Esophagus squamous epithelium (tissue), 4 donors: ENCODE data around the gene ACTMAP.

Experiments
- POLR2A ChIP-seq, 4 donors: fragments of 450-650 bp; IDR thresholded peaks; one replicate each; pipeline ENCODE4 v1.6.1; 2017; ENCODE audit warnings: antibody characterized with exemption in 4 of 4, mild to moderate bottlenecking in 4 of 4, moderate library complexity in 3 of 4
- TF ChIP-seq, protein P1 (sequence below), 6 experiments: fragments of 450-650 bp in 4 of 6; fragments of 200-600 bp in 2 of 6; sonication (generic) in 2 of 6; IDR thresholded peaks; one replicate each; pipeline ENCODE4 v1.5.1; 2016 to 2019; ENCODE audit warnings: antibody characterized with exemption in 6 of 6, mild to moderate bottlenecking in 4 of 6, moderate library complexity in 4 of 6

DNA sequence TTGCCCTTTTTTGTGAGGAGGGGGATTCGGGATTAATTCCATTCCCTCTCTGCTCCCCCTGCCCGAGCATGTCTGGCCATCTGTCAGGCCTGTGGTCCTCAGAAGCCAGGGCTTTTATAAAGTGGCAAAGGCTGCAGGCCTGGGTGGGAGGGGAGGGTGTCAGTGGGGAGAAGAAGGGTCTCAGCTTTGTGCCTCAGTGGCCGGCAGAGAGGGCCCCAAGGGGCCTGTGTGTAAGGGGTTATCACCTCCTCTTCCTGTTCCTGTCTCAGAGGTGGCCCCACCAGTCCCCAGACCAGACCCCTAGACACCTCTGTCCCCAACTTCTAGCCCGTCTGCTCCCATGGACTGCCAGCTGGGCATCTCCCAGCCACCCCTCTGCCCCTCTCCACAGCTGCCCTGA lies 56.4 kb downstream of the ACTMAP start:
- no peak for TF ChIP-seq POLR2A (IDR thresholded peaks at IDR 0.05)
- TF ChIP-seq, protein P1, sequence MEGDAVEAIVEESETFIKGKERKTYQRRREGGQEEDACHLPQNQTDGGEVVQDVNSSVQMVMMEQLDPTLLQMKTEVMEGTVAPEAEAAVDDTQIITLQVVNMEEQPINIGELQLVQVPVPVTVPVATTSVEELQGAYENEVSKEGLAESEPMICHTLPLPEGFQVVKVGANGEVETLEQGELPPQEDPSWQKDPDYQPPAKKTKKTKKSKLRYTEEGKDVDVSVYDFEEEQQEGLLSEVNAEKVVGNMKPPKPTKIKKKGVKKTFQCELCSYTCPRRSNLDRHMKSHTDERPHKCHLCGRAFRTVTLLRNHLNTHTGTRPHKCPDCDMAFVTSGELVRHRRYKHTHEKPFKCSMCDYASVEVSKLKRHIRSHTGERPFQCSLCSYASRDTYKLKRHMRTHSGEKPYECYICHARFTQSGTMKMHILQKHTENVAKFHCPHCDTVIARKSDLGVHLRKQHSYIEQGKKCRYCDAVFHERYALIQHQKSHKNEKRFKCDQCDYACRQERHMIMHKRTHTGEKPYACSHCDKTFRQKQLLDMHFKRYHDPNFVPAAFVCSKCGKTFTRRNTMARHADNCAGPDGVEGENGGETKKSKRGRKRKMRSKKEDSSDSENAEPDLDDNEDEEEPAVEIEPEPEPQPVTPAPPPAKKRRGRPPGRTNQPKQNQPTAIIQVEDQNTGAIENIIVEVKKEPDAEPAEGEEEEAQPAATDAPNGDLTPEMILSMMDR (IDR thresholded peaks at IDR 0.05): no peak
